HEK293T (cell line): ENCODE results near the gene NAP1L4.

Experiments
- CTCF ChIA-PET: fragments of 350-600 bp; formaldehyde crosslinking; extraction: SDS; loops from one replicate; lab custom pipeline; 2021; ENCODE audit warnings: antibody characterized with exemption, inconsistent platforms; lab: Yijun Ruan, JAX
- POLR2A ChIA-PET: fragments of 350-600 bp; formaldehyde crosslinking; extraction: SDS; loops from one replicate; lab custom pipeline; 2020; ENCODE audit warnings: antibody characterized with exemption, inconsistent platforms; lab: Yijun Ruan, JAX
- DNase-seq: peaks from one replicate; pipeline ENCODE4 v3.0.0; 2012; ENCODE audit warnings: mixed read lengths; ENCODE audit errors: extremely low spot score
- ARNT ChIP-seq: fragments of 450-650 bp; IDR thresholded peaks from 2 replicates; pipeline ENCODE4 v1.6.1; 2017; ENCODE audit warnings: mild to moderate bottlenecking
- BHLHE40 ChIP-seq: fragments of 450-650 bp; IDR thresholded peaks from 2 replicates; pipeline ENCODE4 v1.6.1; 2016; ENCODE audit warnings: mild to moderate bottlenecking, moderate library complexity, borderline replicate concordance
- CTBP1 ChIP-seq: fragments of 450-650 bp; IDR thresholded peaks from 2 replicates; pipeline ENCODE4 v1.6.1; 2016; ENCODE audit warnings: borderline replicate concordance
- ELF4 ChIP-seq: fragments of 450-650 bp; IDR thresholded peaks from 2 replicates; pipeline ENCODE4 v1.6.1; 2017; ENCODE audit warnings: antibody characterized with exemption
- FOXA1 ChIP-seq: fragments of 450-650 bp; IDR thresholded peaks from 2 replicates; pipeline ENCODE4 v1.6.1; 2016; ENCODE audit warnings: mild to moderate bottlenecking
- FOXK2 ChIP-seq: fragments of 450-650 bp; IDR thresholded peaks from 2 replicates; pipeline ENCODE4 v1.6.1; 2016; ENCODE audit warnings: mild to moderate bottlenecking
- FOXM1 ChIP-seq: fragments of 450-650 bp; IDR thresholded peaks from 2 replicates; pipeline ENCODE4 v1.6.1; 2017; ENCODE audit warnings: mild to moderate bottlenecking, borderline replicate concordance
- HDGF ChIP-seq: fragments of 450-650 bp; IDR thresholded peaks from 2 replicates; pipeline ENCODE4 v1.6.1; 2017; ENCODE audit warnings: antibody characterized with exemption, borderline replicate concordance
- L3MBTL2 ChIP-seq: fragments of 450-650 bp; conservative IDR thresholded peaks from 2 replicates; pipeline ENCODE4 v1.6.1; 2016; ENCODE audit warnings: mild to moderate bottlenecking
- LEF1 ChIP-seq: fragments of 450-650 bp; IDR thresholded peaks from 2 replicates; pipeline ENCODE4 v1.6.1; 2017; ENCODE audit warnings: mild to moderate bottlenecking, borderline replicate concordance
- NFRKB ChIP-seq: fragments of 450-650 bp; IDR thresholded peaks from 2 replicates; pipeline ENCODE4 v1.6.1; 2016; ENCODE audit warnings: mild to moderate bottlenecking, moderate library complexity
- SP1 ChIP-seq: fragments of 450-650 bp; IDR thresholded peaks from 2 replicates; pipeline ENCODE4 v1.6.1; 2017
- SUZ12 ChIP-seq: fragments of 450-650 bp; IDR thresholded peaks from 2 replicates; pipeline ENCODE4 v1.6.1; 2016; ENCODE audit warnings: mild to moderate bottlenecking
- TARDBP ChIP-seq: fragments of 450-650 bp; IDR thresholded peaks from 2 replicates; pipeline ENCODE4 v1.6.1; 2016
- ZNF384 ChIP-seq: fragments of 450-650 bp; IDR thresholded peaks from 2 replicates; pipeline ENCODE4 v1.6.1; 2016
- TF ChIP-seq, protein P1 (sequence below): fragments of 450-650 bp; IDR thresholded peaks from 2 replicates; pipeline ENCODE4 v1.6.1; 2016

NAP1L4 gene

GRCh38 chr11:3014057-3014938 is 22.2 kb upstream of the NAP1L4 start:
- DNase-seq, result no peak
- CTCF ChIA-PET, result interaction anchor here (0.7 kb wide), 1 partner anchor 328 kb away, joined by 3 read pairs; no protein-coding TSS in a partner anchor
- TF ChIP-seq BHLHE40, result no peak
- TF ChIP-seq ARNT, result no peak
- no peak for TF ChIP-seq ZNF384
- no peak for TF ChIP-seq FOXA1
- TF ChIP-seq FOXM1, result no peak
- no peak for TF ChIP-seq SUZ12
- no peak for TF ChIP-seq CTBP1
- TF ChIP-seq NFRKB, result no peak
- no peak for TF ChIP-seq LEF1
- TF ChIP-seq L3MBTL2, result no peak
- no peak for TF ChIP-seq TARDBP
- no peak for TF ChIP-seq FOXK2
- no peak for TF ChIP-seq HDGF
- no peak for TF ChIP-seq ELF4
- TF ChIP-seq, protein P1, sequence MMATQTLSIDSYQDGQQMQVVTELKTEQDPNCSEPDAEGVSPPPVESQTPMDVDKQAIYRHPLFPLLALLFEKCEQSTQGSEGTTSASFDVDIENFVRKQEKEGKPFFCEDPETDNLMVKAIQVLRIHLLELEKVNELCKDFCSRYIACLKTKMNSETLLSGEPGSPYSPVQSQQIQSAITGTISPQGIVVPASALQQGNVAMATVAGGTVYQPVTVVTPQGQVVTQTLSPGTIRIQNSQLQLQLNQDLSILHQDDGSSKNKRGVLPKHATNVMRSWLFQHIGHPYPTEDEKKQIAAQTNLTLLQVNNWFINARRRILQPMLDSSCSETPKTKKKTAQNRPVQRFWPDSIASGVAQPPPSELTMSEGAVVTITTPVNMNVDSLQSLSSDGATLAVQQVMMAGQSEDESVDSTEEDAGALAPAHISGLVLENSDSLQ, result no peak
- no peak for TF ChIP-seq SP1
- POLR2A ChIA-PET, result interaction anchor here (0.6 kb wide), 1 partner anchor 17 kb away, joined by 3 read pairs; no protein-coding TSS in a partner anchor

- no peak for TF ChIP-seq FOXM1
- TF ChIP-seq ZNF384, result no peak
- TF ChIP-seq TARDBP, result no peak
- no peak for TF ChIP-seq BHLHE40
- no peak for TF ChIP-seq L3MBTL2
- no peak for TF ChIP-seq LEF1
- TF ChIP-seq FOXA1, result no peak
- TF ChIP-seq ELF4, result no peak
- TF ChIP-seq, protein P1, result no peak
- TF ChIP-seq SUZ12, result no peak
- TF ChIP-seq HDGF, result no peak
- no peak for TF ChIP-seq CTBP1
- TF ChIP-seq NFRKB, result no peak
- ChIA-PET POLR2A (interaction anchor here (0.6 to 1.0 kb wide), 2 partner anchors 14 to 15 kb away, joined by 3 read pairs; no protein-coding TSS in a partner anchor), CTCF (no interaction called here)
- no peak for DNase-seq
Measured at GRCh38 chr11:3011891-3012885, 20.1 kb upstream of the NAP1L4 start.

- no peak for DNase-seq
- CTCF ChIA-PET, result no interaction called here
- TF ChIP-seq SP1 (no peak), ARNT (no peak), FOXA1 (no peak), LEF1 (no peak)
- POLR2A ChIA-PET, result interaction anchor here (1.0 kb wide), 1 partner anchor 19 kb away, joined by 3 read pairs; the partner anchor contains the start of gene NAP1L4
Measured at GRCh38 chr11:3010521-3011275, 18.6 kb upstream of the NAP1L4 start.

DNA sequence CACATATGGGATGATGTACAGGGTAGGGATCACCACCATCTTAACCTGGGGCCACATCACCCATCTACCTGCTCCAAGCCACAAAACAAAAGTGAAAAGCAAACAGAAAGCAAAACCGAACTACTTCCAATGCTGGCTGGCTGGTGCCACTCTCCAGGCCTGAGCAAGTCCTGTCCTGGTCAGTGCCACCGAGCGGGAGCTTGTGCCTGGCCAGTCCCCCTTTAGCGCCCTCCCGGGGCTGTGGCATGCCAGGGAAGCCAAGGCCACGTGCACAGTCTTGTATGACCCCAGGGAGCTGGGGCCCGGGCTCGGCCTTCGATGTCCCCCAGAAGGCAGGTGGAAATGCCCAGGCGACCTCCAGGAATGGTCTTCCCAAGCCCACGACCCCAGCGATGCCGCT is 17.9 kb upstream of the NAP1L4 start:
- ChIA-PET CTCF (no interaction called here), POLR2A (interaction anchor here (1.0 kb wide), 1 partner anchor 18 kb away, joined by 3 read pairs; the partner anchor contains the start of gene NAP1L4)

DNA sequence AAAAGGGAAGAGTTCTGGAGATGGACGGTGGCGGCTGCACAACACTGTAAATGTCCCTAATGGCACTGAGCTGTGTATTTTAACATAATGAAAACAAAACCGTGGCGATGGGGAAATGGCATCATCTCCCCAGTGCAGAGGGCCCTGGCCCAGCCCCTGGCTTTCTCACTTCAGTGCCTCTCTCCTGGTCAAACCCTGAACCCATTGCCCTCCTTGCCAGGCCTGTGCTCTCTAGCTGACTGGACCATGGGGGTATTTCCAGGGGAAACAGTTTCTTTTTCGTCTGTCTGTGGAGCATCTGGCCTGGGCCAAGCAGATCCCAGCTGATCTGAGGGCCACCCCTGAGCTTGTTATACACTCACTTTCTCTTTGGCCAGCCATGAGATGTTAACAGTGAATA is 17.4 kb upstream of the NAP1L4 start:
- POLR2A ChIA-PET, result no interaction called here
- no peak for TF ChIP-seq FOXA1
- TF ChIP-seq ELF4, result no peak
- TF ChIP-seq, protein P1, result no peak
- no peak for TF ChIP-seq SP1
- TF ChIP-seq FOXK2, result no peak
- no peak for TF ChIP-seq LEF1
- no peak for TF ChIP-seq TARDBP
- TF ChIP-seq L3MBTL2, result no peak
- TF ChIP-seq FOXM1, result no peak
- no peak for DNase-seq
- CTCF ChIA-PET, result interaction anchor here (1.0 kb wide), 1 partner anchor 37 kb away, joined by 3 read pairs; no protein-coding TSS in a partner anchor

More for the DNA sequence above, 17.9 kb upstream of the NAP1L4 start:
- no peak for TF ChIP-seq ZNF384
- TF ChIP-seq ARNT, result no peak
- TF ChIP-seq FOXK2, result no peak
- no peak for TF ChIP-seq HDGF
- TF ChIP-seq LEF1, result no peak
- no peak for TF ChIP-seq FOXA1
- TF ChIP-seq, protein P1, result no peak
- TF ChIP-seq BHLHE40, result no peak
- DNase-seq, result no peak
